Renal cortical epithelial cell (primary cell): ENCODE results near the gene XYLB. TPM values are rescaled to one million over a fixed set of nuclear protein-coding genes. Genes with fewer than 3 reads are reported as not detected.

Experiments used
- DNase-seq: peaks from one replicate; pipeline ENCODE4 v3.0.0-alpha.2; 2011; ENCODE audit warnings: low read depth
- total RNA-seq: library from RNA; depleted of rRNA; stranded (reverse); fragments of >200 nt; gene quantifications from 2 replicates; pipeline ENCODE4 v1.2.3, GENCODE V29; 2014

Gene XYLB
- total RNA-seq, 1 donor from 2014 or later = 1.0 TPM

- DNase-seq = no peak
Observed at GRCh38 chr3:38323060-38323459, 23.5 kb upstream of the XYLB start.

- DNase-seq = no peak
Observed at GRCh38 chr3:38325256-38325655, 21.3 kb upstream of the XYLB start.

- peak; percentile 76 for DNase-seq
Observed at GRCh38 chr3:38327335-38328009, 19.1 kb upstream of the XYLB start.

DNA sequence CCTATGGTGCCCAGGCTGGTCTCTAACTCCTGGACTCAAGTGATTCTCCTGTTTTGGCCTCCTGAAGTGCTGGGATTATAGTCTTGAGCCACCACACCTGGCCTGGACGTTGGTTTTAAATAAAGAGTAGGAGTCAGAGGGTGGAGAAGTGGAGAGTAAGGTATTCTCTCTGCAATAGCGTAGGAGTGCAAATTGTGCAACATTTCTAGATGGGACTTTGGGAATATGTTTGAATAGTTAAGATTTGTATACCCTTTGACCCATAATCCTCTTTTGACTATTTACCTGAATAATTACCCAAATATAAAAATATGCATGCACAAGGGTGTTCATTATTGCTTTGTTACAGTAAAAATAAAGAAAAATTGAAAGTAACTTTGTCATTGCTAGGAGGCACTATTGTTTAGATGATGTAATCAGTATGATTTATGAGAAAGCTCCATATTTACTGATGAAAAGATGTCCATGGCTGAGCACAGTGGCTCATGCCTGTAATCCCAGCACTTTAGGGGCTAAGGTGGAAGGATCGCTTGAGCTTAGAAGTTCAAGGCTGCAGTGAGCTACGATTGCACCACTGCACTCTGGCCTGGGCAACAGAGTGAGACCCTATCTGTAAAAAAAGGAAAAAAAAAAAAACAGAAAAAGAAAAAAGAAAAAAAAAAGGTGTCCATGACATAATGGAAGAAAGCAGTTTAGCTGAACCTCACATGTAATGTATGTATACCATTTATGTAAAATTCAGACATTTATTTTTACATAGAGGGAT lies 15.1 kb upstream of the XYLB start:
- no peak for DNase-seq

GRCh38 chr3:38332201-38332600 lies 14.4 kb upstream of the XYLB start:
- DNase-seq = no peak

GRCh38 chr3:38334142-38335055 lies 12.2 kb upstream of the XYLB start:
- DNase-seq = peak; percentile 63

GRCh38 chr3:38335263-38335662 lies 11.3 kb upstream of the XYLB start:
- no peak for DNase-seq

DNA sequence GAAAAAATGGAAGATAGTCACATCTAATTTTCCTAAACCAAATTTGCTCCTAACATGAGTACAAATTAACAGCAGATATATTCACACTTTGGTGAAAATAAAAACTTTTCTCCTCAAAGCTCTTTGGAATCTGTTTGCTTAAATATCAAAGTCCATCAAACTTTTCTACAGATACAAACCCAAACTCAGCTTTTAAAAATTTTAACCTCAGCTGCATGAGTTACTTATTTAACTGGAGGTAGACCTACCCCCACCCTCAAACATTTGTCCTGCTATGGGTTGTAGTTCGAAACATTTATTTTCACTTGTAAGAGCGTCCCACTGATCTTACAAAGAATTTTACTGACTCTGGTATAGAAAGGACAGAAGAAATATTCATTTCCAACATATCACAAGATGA lies 8.9 kb upstream of the XYLB start:
- DNase-seq = no peak

GRCh38 chr3:38343797-38344594 lies 2.6 kb upstream of the XYLB start:
- no peak for DNase-seq

GRCh38 chr3:38345879-38346586 lies 552 bp upstream of the XYLB start:
- DNase-seq = no peak

DNA sequence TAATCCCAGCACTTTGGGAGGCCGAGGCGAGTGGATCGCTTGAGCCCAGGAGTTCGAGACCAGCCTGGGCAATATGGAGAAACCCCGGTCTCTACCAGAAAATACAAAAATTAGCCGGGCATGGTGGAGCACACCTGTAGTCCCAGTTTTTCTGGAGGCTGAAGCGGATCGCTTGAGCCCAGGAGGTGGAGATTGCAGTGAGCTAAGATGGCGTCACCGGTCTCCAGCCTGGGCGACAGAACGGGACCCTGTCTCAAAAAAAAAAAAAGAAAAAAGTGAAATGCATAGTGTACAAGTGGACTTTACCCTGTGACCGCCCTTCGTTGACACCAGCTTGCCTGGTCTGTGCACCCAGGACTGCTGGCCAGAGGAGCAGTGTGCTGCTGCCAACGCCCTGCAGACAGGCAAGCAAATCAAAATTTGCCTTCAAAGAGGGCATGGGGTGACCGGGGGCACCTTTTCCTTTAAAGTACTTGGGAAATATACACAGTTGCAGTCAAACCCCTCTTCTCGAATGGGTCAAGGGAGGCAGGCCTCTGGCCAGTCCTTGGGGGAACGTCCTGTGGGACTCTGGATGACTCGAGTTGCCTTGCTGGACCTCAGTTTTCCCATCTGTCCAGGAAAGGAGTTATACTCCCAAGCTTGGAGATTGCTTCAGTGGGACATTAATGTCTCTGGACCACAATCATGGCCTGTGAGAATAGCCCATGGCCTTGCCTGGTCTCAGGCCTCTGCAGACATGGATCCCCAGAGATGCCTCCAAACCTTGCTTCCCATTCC lies 1.0 kb downstream of the XYLB start:
- no peak for DNase-seq

GRCh38 chr3:38348903-38349302 lies 2.3 kb downstream of the XYLB start:
- DNase-seq = peak; percentile 67

- no peak for DNase-seq
Observed at GRCh38 chr3:38349684-38350359, 3.2 kb downstream of the XYLB start.

- DNase-seq = no peak
Observed at GRCh38 chr3:38353151-38353550, 6.6 kb downstream of the XYLB start.

DNA sequence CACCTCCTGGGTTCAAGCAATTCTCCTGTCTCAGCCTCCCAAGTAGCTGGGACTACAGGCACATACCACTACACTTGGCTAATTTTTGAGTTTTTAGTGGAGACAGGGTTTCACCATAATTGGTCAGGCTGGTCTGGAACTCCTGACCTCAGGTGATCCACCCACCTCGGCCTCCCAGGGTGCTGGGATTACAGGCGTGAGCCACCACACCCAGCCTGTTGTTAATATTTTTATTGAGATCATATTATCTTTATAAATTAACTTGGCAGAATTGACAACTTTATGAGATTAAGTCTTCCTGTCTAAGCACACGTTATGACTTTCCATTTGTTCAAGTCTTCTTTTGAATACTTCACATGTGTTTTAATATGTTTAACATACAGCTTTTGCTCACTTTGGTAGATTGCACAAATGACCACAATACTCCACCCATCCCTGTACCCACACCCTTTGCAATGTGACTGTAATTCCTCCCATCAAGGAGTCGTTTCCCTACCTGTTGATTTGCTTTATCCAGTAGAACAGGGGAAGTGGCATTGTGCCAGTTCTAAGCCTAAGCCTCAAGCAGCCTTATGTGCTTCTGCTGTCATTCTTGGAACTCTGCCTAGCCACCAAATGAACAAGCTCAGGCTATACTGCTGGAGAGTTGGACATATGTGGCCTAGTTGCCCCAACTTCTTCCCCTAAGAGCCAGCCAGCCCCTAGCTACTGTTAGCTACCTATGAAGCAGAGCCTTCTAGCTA lies 8.2 kb downstream of the XYLB start:
- peak; percentile 49 for DNase-seq

GRCh38 chr3:38359038-38359437 lies 12.5 kb downstream of the XYLB start:
- DNase-seq = no peak

DNA sequence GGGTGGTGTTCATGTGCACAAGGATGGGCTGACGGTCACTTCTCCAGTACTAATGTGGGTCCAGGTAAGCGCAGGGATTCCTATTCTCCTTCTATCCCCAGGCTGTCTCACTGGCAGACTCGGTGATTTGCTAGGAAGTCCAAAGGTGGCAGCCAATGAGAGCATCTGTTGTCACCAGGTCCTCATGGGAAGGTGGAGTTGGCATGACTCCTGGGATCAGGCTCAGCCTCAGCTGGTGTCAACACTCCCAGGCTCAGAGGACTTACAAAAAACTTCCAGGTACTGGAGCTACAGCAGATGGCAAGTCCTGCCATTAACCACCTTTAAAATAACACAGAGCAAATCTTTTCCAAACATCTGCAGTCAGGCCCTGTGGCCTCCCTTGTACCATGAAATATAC lies 13.8 kb downstream of the XYLB start:
- DNase-seq = no peak

GRCh38 chr3:38361496-38361895 lies 14.9 kb downstream of the XYLB start:
- no peak for DNase-seq

DNA sequence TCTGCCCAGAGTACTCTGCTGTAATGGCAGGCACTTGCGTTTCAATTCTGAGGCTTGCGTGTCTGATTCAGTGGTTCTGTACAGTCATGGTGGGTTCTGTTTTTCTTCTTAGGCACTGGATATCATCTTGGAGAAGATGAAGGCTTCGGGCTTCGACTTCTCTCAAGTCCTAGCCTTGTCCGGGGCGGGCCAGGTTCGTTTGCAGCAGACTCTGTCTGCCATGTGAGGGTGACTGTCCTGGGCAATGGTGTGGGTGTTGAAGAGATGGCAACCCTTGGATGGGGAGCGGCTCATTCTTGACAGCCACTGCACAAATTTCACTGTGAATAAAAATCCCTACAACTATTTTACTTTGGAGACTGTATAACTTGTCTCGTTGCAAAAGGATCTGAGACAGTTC lies 16.2 kb downstream of the XYLB start:
- DNase-seq = no peak
